ENCODE data around the gene CAPN3.

Gene CAPN3

DNA sequence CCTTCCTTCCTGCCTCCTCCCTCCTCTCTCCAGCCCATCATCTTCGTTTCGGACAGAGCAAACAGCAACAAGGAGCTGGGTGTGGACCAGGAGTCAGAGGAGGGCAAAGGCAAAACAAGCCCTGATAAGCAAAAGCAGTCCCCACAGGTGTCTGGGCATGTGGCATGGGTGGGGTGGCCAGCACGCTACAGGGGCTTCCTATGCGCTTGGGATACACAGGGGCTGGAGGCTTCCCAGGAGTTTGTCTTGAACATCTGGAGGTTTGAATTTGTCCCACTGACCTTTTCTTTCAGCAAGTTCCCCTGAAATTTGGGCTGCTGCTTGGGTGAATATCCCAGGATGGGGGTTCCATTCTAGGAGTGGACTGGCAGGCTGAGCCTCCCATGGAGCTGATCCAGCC lies 48.9 kb downstream of the CAPN3 start:
- no peak overlapping the region for H3K4me3 ChIP-seq (ENCODE audit: low read depth, low read length)
- in situ Hi-C loops (cut with HindIII; ENCODE audit: low sequenced_read_pairs), result no loop called here
- DNase-seq (ENCODE audit: low read depth, low spot score), result no peak
- TF ChIP-seq, protein P1, sequence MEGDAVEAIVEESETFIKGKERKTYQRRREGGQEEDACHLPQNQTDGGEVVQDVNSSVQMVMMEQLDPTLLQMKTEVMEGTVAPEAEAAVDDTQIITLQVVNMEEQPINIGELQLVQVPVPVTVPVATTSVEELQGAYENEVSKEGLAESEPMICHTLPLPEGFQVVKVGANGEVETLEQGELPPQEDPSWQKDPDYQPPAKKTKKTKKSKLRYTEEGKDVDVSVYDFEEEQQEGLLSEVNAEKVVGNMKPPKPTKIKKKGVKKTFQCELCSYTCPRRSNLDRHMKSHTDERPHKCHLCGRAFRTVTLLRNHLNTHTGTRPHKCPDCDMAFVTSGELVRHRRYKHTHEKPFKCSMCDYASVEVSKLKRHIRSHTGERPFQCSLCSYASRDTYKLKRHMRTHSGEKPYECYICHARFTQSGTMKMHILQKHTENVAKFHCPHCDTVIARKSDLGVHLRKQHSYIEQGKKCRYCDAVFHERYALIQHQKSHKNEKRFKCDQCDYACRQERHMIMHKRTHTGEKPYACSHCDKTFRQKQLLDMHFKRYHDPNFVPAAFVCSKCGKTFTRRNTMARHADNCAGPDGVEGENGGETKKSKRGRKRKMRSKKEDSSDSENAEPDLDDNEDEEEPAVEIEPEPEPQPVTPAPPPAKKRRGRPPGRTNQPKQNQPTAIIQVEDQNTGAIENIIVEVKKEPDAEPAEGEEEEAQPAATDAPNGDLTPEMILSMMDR (IDR thresholded peaks at IDR 0.05; ENCODE audit: low read depth, low read length), result no peak

DNA sequence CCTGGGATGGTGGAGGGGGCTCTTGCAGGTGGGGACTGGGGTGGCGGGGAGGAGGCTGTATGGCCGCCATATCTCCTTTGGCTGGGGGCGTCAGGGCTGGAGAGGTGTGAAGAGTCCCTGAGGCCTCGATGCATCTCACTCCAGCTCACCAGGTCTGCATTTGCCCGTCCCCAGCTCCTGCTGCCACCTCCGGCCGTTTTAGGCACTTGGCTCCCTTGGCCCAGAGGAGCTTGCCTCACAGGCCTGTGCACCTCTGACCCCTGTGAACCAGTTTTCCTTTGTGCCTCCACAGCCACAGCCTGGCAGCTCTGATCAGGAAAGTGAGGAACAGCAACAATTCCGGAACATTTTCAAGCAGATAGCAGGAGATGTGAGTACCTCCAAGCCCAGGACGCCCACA lies 49.7 kb downstream of the CAPN3 start:
- TF ChIP-seq, protein P1 (IDR thresholded peaks at IDR 0.05; ENCODE audit: low read depth, low read length), result no peak
- no peak for DNase-seq (ENCODE audit: low read depth, low spot score)
- no peak overlapping the region for H3K4me3 ChIP-seq (ENCODE audit: low read depth, low read length)
- in situ Hi-C loops (cut with HindIII; ENCODE audit: low sequenced_read_pairs), result no loop called here

DNA sequence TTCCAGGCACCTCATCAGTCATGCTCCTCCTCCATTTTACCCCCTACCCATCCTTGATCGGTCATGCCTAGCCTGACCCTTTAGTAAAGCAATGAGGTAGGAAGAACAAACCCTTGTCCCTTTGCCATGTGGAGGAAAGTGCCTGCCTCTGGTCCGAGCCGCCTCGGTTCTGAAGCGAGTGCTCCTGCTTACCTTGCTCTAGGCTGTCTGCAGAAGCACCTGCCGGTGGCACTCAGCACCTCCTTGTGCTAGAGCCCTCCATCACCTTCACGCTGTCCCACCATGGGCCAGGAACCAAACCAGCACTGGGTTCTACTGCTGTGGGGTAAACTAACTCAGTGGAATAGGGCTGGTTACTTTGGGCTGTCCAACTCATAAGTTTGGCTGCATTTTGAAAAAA lies 52.6 kb downstream of the CAPN3 start:
- TF ChIP-seq, protein P1 (IDR thresholded peaks at IDR 0.05; ENCODE audit: low read depth, low read length), result no peak

DNA sequence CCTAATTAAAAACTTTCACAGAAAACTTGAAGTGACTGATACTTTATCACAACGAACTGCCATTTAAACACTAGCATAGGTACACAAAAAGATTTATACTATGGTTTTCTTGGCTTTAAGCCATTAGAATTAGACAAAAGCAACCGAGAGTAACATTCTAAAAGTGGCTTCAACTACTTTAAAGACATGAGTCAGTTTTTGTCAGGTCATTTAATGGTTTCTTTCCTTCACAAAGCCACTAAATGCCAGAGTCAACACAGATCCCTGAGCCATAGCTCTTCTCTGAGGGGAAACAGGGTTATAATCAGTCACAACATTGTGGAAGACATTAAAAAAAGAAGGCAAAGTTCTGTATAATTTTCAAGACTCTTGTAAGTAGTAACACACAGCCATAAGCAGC lies 54.6 kb downstream of the CAPN3 start:
- TF ChIP-seq, protein P1 (IDR thresholded peaks at IDR 0.05; ENCODE audit: low read depth, low read length), result no peak
- peak; percentile 38 for DNase-seq (ENCODE audit: low read depth, low spot score)
- in situ Hi-C loops (cut with HindIII; ENCODE audit: low sequenced_read_pairs), result no loop called here
- no peak overlapping the region for H3K4me3 ChIP-seq (ENCODE audit: low read depth, low read length)

More for the DNA sequence above, 52.6 kb downstream of the CAPN3 start:
- H3K4me3 ChIP-seq (ENCODE audit: low read depth, low read length), result no peak overlapping the region
- no peak for DNase-seq (ENCODE audit: low read depth, low spot score)
- in situ Hi-C loops (cut with HindIII; ENCODE audit: low sequenced_read_pairs), result no loop called here

DNA sequence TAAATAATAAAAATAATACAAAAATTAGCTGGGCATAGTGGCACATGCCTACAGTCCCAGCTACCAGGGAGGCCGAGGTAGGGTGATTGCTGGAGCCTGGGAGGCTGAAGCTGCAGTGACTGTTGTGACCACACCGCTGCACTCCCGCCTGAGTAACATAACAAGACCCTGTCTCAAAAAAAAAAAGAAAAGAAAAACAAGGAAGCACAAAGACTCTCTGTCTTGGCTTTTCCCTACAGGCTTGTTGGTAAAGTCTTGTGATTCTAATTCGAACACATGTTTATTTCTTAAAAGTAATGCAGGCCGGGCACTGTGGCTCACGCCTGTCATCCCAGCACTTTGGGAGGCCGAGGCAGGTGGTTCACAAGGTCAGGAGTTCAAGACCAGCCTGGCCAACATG lies 60.1 kb downstream of the CAPN3 start:
- in situ Hi-C loops (cut with HindIII; ENCODE audit: low sequenced_read_pairs), result no loop called here
- H3K4me3 ChIP-seq (ENCODE audit: low read depth, low read length), result no peak overlapping the region
- TF ChIP-seq, protein P1 (IDR thresholded peaks at IDR 0.05; ENCODE audit: low read depth, low read length), result no peak
- no peak for DNase-seq (ENCODE audit: low read depth, low spot score)

DNA sequence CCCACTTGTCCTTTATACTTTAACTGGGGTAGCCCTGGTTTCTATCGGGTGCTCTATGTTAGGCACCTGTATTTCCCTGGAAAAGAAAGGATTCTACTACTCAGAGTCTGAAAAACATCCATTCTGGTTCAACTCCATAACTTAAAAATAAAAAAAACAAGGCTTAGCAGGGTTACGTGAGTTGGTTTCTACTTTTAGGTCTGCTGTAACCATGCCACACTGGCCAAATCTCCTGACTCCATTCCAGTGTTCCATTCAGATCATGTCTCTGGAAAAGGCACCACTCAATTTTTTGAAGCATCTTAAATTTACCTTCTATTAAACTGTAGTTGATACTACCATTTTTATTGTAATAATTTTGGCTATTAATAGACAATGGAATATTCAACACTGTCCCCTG lies 62.1 kb downstream of the CAPN3 start:
- in situ Hi-C loops (cut with HindIII; ENCODE audit: low sequenced_read_pairs), result no loop called here
- no peak overlapping the region for H3K4me3 ChIP-seq (ENCODE audit: low read depth, low read length)
- DNase-seq (ENCODE audit: low read depth, low spot score), result no peak
- TF ChIP-seq, protein P1 (IDR thresholded peaks at IDR 0.05; ENCODE audit: low read depth, low read length), result no peak
